ENCODE results near the gene GJA5.

GRCh38 chr1:147752511-147752910, 7.9 kb downstream of the GJA5 start:
- TF ChIP-seq EZH2 (IDR thresholded peaks at IDR 0.05; ENCODE audit: low read depth, unreplicated experiment) (no peak), CREB1 (CRISPR knock-in tag; IDR thresholded peaks at IDR 0.05; ENCODE audit: low read depth) (no peak), POLR2AphosphoS5 (IDR thresholded peaks at IDR 0.05; ENCODE audit: low read depth) (no peak), CTCF (conservative IDR thresholded peaks at IDR 0.05; ENCODE audit: low read depth in 2 of 2) (no peak), REST (IDR thresholded peaks at IDR 0.05; ENCODE audit: unreplicated experiment) (no peak), JUNB (IDR thresholded peaks at IDR 0.05; ENCODE audit: unreplicated experiment) (no peak), NANOG (IDR thresholded peaks at IDR 0.05; ENCODE audit: borderline replicate concordance) (no peak), ETS1 (IDR thresholded peaks at IDR 0.05) (no peak), EZH2phosphoT487 (IDR thresholded peaks at IDR 0.05; ENCODE audit: unreplicated experiment) (no peak), ZNF462 (CRISPR knock-in tag; IDR thresholded peaks at IDR 0.05) (no peak), ZNF114 (CRISPR knock-in tag; IDR thresholded peaks at IDR 0.05) (no peak), STAT1 (IDR thresholded peaks at IDR 0.05; ENCODE audit: unreplicated experiment) (no peak)
